ENCODE measurements around the gene IGSF6.

The IGSF6 gene

GRCh38 chr16:21626659-21627277 is 25.6 kb downstream of the IGSF6 start:
- POLR2A ChIA-PET, result no interaction called here
- CTCF ChIA-PET, result no interaction called here
- peak; percentile 25; the same call in 1 of the 2 replicates for TF ChIP-seq PKNOX1 (IDR thresholded peaks at IDR 0.05)
- no peak for TF ChIP-seq TARDBP (IDR thresholded peaks at IDR 0.05)
- TF ChIP-seq SP1 (IDR thresholded peaks at IDR 0.05), result no peak
- no peak for DNase-seq (ENCODE audit: extremely low spot score)

- POLR2A ChIA-PET, result no interaction called here
- CTCF ChIA-PET, result interaction anchor here (1.3 kb wide), 1 partner anchor 32 kb away, joined by 4 read pairs; no protein-coding TSS in a partner anchor
- TF ChIP-seq CTBP1 (IDR thresholded peaks at IDR 0.05; ENCODE audit: borderline replicate concordance), result no peak
- no peak for TF ChIP-seq FOXM1 (IDR thresholded peaks at IDR 0.05; ENCODE audit: borderline replicate concordance)
- no peak for TF ChIP-seq FOXK2 (IDR thresholded peaks at IDR 0.05)
- no peak for TF ChIP-seq ELF4 (IDR thresholded peaks at IDR 0.05)
- TF ChIP-seq SUZ12 (IDR thresholded peaks at IDR 0.05), result no peak
- no peak for TF ChIP-seq SP1 (IDR thresholded peaks at IDR 0.05)
- TF ChIP-seq NFRKB (IDR thresholded peaks at IDR 0.05), result no peak
- no peak for TF ChIP-seq HDGF (IDR thresholded peaks at IDR 0.05; ENCODE audit: borderline replicate concordance)
- no peak for TF ChIP-seq TARDBP (IDR thresholded peaks at IDR 0.05)
- TF ChIP-seq ARNT (IDR thresholded peaks at IDR 0.05), result no peak
- TF ChIP-seq FOXA1 (IDR thresholded peaks at IDR 0.05), result no peak
- TF ChIP-seq L3MBTL2 (conservative IDR thresholded peaks at IDR 0.05), result no peak
- TF ChIP-seq PKNOX1 (IDR thresholded peaks at IDR 0.05), result no peak
- no peak for TF ChIP-seq ZNF384 (IDR thresholded peaks at IDR 0.05)
- no peak for TF ChIP-seq BHLHE40 (IDR thresholded peaks at IDR 0.05; ENCODE audit: borderline replicate concordance)
- no peak for DNase-seq (ENCODE audit: extremely low spot score)
Measured at GRCh38 chr16:21625026-21625425, 27.4 kb downstream of the IGSF6 start.

- TF ChIP-seq FOXA1 (IDR thresholded peaks at IDR 0.05) (no peak), TARDBP (IDR thresholded peaks at IDR 0.05) (no peak), NFRKB (IDR thresholded peaks at IDR 0.05) (no peak), SP1 (IDR thresholded peaks at IDR 0.05) (no peak), ZNF384 (IDR thresholded peaks at IDR 0.05) (no peak), CTBP1 (IDR thresholded peaks at IDR 0.05; ENCODE audit: borderline replicate concordance) (no peak), ELF4 (IDR thresholded peaks at IDR 0.05) (no peak), SUZ12 (IDR thresholded peaks at IDR 0.05) (no peak), FOXM1 (IDR thresholded peaks at IDR 0.05; ENCODE audit: borderline replicate concordance) (no peak), L3MBTL2 (conservative IDR thresholded peaks at IDR 0.05) (no peak), LEF1 (IDR thresholded peaks at IDR 0.05; ENCODE audit: borderline replicate concordance) (no peak)
- DNase-seq (ENCODE audit: extremely low spot score), result no peak
- ChIA-PET CTCF (interaction anchor here (0.5 kb wide), 1 partner anchor 18 kb away, joined by 7 read pairs; no protein-coding TSS in a partner anchor), POLR2A (no interaction called here)
Measured at GRCh38 chr16:21622545-21622944, 29.9 kb downstream of the IGSF6 start.

GRCh38 chr16:21620592-21620991 is 31.8 kb downstream of the IGSF6 start:
- DNase-seq (ENCODE audit: extremely low spot score), result no peak
- TF ChIP-seq ELF4 (IDR thresholded peaks at IDR 0.05), result no peak
- no peak for TF ChIP-seq ARNT (IDR thresholded peaks at IDR 0.05)
- TF ChIP-seq CTBP1 (IDR thresholded peaks at IDR 0.05; ENCODE audit: borderline replicate concordance), result no peak
- TF ChIP-seq L3MBTL2 (conservative IDR thresholded peaks at IDR 0.05), result no peak
- TF ChIP-seq LEF1 (IDR thresholded peaks at IDR 0.05; ENCODE audit: borderline replicate concordance), result no peak
- no peak for TF ChIP-seq BHLHE40 (IDR thresholded peaks at IDR 0.05; ENCODE audit: borderline replicate concordance)
- no peak for TF ChIP-seq PKNOX1 (IDR thresholded peaks at IDR 0.05)
- TF ChIP-seq FOXM1 (IDR thresholded peaks at IDR 0.05; ENCODE audit: borderline replicate concordance), result no peak
- TF ChIP-seq FOXA1 (IDR thresholded peaks at IDR 0.05), result no peak
- TF ChIP-seq ZNF384 (IDR thresholded peaks at IDR 0.05), result no peak
- TF ChIP-seq SUZ12 (IDR thresholded peaks at IDR 0.05), result no peak
- no peak for TF ChIP-seq SP1 (IDR thresholded peaks at IDR 0.05)
- no peak for TF ChIP-seq TARDBP (IDR thresholded peaks at IDR 0.05)
- no peak for TF ChIP-seq HDGF (IDR thresholded peaks at IDR 0.05; ENCODE audit: borderline replicate concordance)
- no peak for TF ChIP-seq NFRKB (IDR thresholded peaks at IDR 0.05)
- no peak for TF ChIP-seq FOXK2 (IDR thresholded peaks at IDR 0.05)
- ChIA-PET POLR2A (no interaction called here), CTCF (no interaction called here)

GRCh38 chr16:21619765-21620425 is 32.5 kb downstream of the IGSF6 start:
- ChIA-PET POLR2A (no interaction called here), CTCF (no interaction called here)
- TF ChIP-seq CTBP1 (IDR thresholded peaks at IDR 0.05; ENCODE audit: borderline replicate concordance) (no peak), PKNOX1 (IDR thresholded peaks at IDR 0.05) (no peak), LEF1 (IDR thresholded peaks at IDR 0.05; ENCODE audit: borderline replicate concordance) (no peak), ELF4 (IDR thresholded peaks at IDR 0.05) (no peak), NFRKB (IDR thresholded peaks at IDR 0.05) (no peak), SUZ12 (IDR thresholded peaks at IDR 0.05) (no peak), L3MBTL2 (conservative IDR thresholded peaks at IDR 0.05) (no peak), FOXM1 (IDR thresholded peaks at IDR 0.05; ENCODE audit: borderline replicate concordance) (no peak), ZNF384 (IDR thresholded peaks at IDR 0.05) (no peak), ARNT (IDR thresholded peaks at IDR 0.05) (no peak), HDGF (IDR thresholded peaks at IDR 0.05; ENCODE audit: borderline replicate concordance) (no peak), TARDBP (IDR thresholded peaks at IDR 0.05) (no peak), FOXK2 (IDR thresholded peaks at IDR 0.05) (no peak), FOXA1 (IDR thresholded peaks at IDR 0.05) (no peak), SP1 (IDR thresholded peaks at IDR 0.05) (no peak)
- no peak for DNase-seq (ENCODE audit: extremely low spot score)

All from HEK293T (cell line).